H9 (cell line): Measurements from ENCODE around the gene MRPL2. TPM values are rescaled to one million over a fixed set of nuclear protein-coding genes. Genes with fewer than 3 reads are reported as not detected.

Experiments used
- DNase-seq: peaks from one replicate; pipeline ENCODE4 v3.0.0-alpha.2; 2017
- H2AFZ ChIP-seq: one replicate; pipeline ENCODE4 v1.6.1; 2013; ENCODE audit warnings: mild to moderate bottlenecking, low read length, control low read depth, moderate library complexity
- H2AK5ac ChIP-seq: 2 replicates; pipeline ENCODE4 v1.6.1; 2013; ENCODE audit warnings: low read length, control low read depth, mixed read lengths; ENCODE audit not compliant: insufficient read length
- H2BK120ac ChIP-seq: one replicate; pipeline ENCODE4 v1.6.1; 2013; ENCODE audit warnings: low read depth, mild to moderate bottlenecking, low read length, control low read depth, inconsistent platforms; ENCODE audit not compliant: poor library complexity, severe bottlenecking
- H2BK12ac ChIP-seq: 2 replicates; pipeline ENCODE4 v1.6.1; 2013; ENCODE audit warnings: low read length, control low read depth, mixed read lengths, low read depth; ENCODE audit not compliant: insufficient read length
- H2BK15ac ChIP-seq: 2 replicates; pipeline ENCODE4 v1.6.1; 2013; ENCODE audit warnings: low read depth, low read length, control low read depth
- H2BK20ac ChIP-seq: one replicate; pipeline ENCODE4 v1.6.1; 2013; ENCODE audit warnings: low read depth, mild to moderate bottlenecking, low read length, control low read depth, inconsistent platforms; ENCODE audit not compliant: poor library complexity, severe bottlenecking
- H2BK5ac ChIP-seq: 2 replicates; pipeline ENCODE4 v1.6.1; 2013; ENCODE audit warnings: low read length, control low read depth, mixed read lengths; ENCODE audit not compliant: insufficient read length
- H3K14ac ChIP-seq: 2 replicates; pipeline ENCODE4 v1.6.1; 2013; ENCODE audit warnings: low read length, control low read depth; ENCODE audit not compliant: insufficient read depth
- H3K18ac ChIP-seq: 2 replicates; pipeline ENCODE4 v1.6.1; 2013; ENCODE audit warnings: low read depth, mild to moderate bottlenecking, mixed read lengths, low read length, control low read depth; ENCODE audit not compliant: insufficient read length
- H3K23ac ChIP-seq: 2 replicates; pipeline ENCODE4 v1.6.1; 2013; ENCODE audit warnings: low read length, control low read depth, mixed read lengths, low read depth; ENCODE audit not compliant: insufficient read length
- H3K23me2 ChIP-seq: 2 replicates; pipeline ENCODE4 v1.6.1; 2013; ENCODE audit warnings: low read depth, mild to moderate bottlenecking, mixed read lengths, low read length, control low read depth; ENCODE audit not compliant: insufficient read length, poor library complexity, severe bottlenecking
- H3K27ac ChIP-seq: 2 replicates; pipeline ENCODE4 v1.5.1; 2013; ENCODE audit warnings: low read length, control low read depth, mixed read lengths, low read depth; ENCODE audit not compliant: insufficient read length
- H3K27me3 ChIP-seq: 2 replicates; pipeline ENCODE4 v1.6.1; 2013; ENCODE audit warnings: low read length, control low read depth, inconsistent platforms; ENCODE audit not compliant: insufficient read depth
- H3K4ac ChIP-seq: 2 replicates; pipeline ENCODE4 v1.6.1; 2013; ENCODE audit warnings: low read depth, mild to moderate bottlenecking, control low read depth, inconsistent platforms, low read length, moderate library complexity
- H3K4me1 ChIP-seq: 2 replicates; pipeline ENCODE4 v1.6.1; 2013; ENCODE audit warnings: low read length, control low read depth, inconsistent platforms; ENCODE audit not compliant: insufficient read depth
- H3K4me2 ChIP-seq: 2 replicates; pipeline ENCODE4 v1.6.1; 2013; ENCODE audit warnings: low read length, control low read depth, mixed read lengths; ENCODE audit not compliant: insufficient read length, insufficient read depth
- H3K56ac ChIP-seq: 2 replicates; pipeline ENCODE4 v1.6.1; 2013; ENCODE audit warnings: low read depth, mild to moderate bottlenecking, mixed read lengths, low read length, control low read depth; ENCODE audit not compliant: insufficient read length
- H3K79me1 ChIP-seq: 2 replicates; pipeline ENCODE4 v1.6.1; 2013; ENCODE audit warnings: low read depth, mild to moderate bottlenecking, moderate library complexity, low read length, control low read depth, inconsistent platforms; ENCODE audit not compliant: insufficient read depth, poor library complexity, severe bottlenecking
- H3K79me2 ChIP-seq: 2 replicates; pipeline ENCODE4 v1.6.1; 2013; ENCODE audit warnings: low read length, control low read depth, inconsistent platforms; ENCODE audit not compliant: insufficient read depth
- H3K9ac ChIP-seq: 2 replicates; pipeline ENCODE4 v1.6.1; 2013; ENCODE audit warnings: low read length, control low read depth, mixed read lengths; ENCODE audit not compliant: insufficient read length; ENCODE audit errors: extremely low read depth
- H3K9me3 ChIP-seq: one replicate; pipeline ENCODE4 v1.6.1; 2013; ENCODE audit warnings: low read depth, low read length, inconsistent platforms; ENCODE audit not compliant: control insufficient read depth
- H3T11ph ChIP-seq: one replicate; pipeline ENCODE4 v1.6.1; 2013; ENCODE audit warnings: mild to moderate bottlenecking, low read length, control low read depth, inconsistent platforms
- H4K20me1 ChIP-seq: one replicate; pipeline ENCODE4 v1.6.1; 2013; ENCODE audit not compliant: control insufficient read depth, insufficient read length, insufficient read depth
- H4K5ac ChIP-seq: 2 replicates; pipeline ENCODE4 v1.6.1; 2013; ENCODE audit warnings: low read depth, mild to moderate bottlenecking, mixed read lengths, low read length, control low read depth; ENCODE audit not compliant: insufficient read length
- H4K8ac ChIP-seq: replicated peaks from 2 replicates; pipeline ENCODE4 v1.6.1; 2013; ENCODE audit warnings: low read length, control low read depth, mixed read lengths, low read depth; ENCODE audit not compliant: insufficient read length
- H4K91ac ChIP-seq: 2 replicates; pipeline ENCODE4 v1.6.1; 2013; ENCODE audit warnings: low read depth, mild to moderate bottlenecking, moderate library complexity, mixed read lengths, low read length, control low read depth; ENCODE audit not compliant: insufficient read length
- H3K27ac Mint-ChIP-seq, 3 experiments: 2 replicates in 2 of 3; 3 replicates in 1 of 3; pipeline ENCODE4 v1.8.0; 2020 to 2021; ENCODE audit warnings: mixed read lengths in 3 of 3, mild to moderate bottlenecking in 1 of 3, moderate library complexity in 1 of 3
- H3K27me3 Mint-ChIP-seq: 2 replicates; pipeline ENCODE4 v1.8.0; 2021; ENCODE audit warnings: low read depth, mild to moderate bottlenecking, moderate library complexity, mixed read lengths
- H3K36me3 Mint-ChIP-seq, 3 experiments: 2 replicates in 2 of 3; 3 replicates in 1 of 3; pipeline ENCODE4 v1.8.0; 2020 to 2021; ENCODE audit warnings: low read depth in 3 of 3, mixed read lengths in 3 of 3; ENCODE audit not compliant: insufficient read depth in 1 of 3
- H3K4me1 Mint-ChIP-seq, 2 experiments: 2 replicates each; pipeline ENCODE4 v1.8.0; 2020; ENCODE audit warnings: mixed read lengths in 2 of 2
- H3K4me3 Mint-ChIP-seq, 2 experiments: 2 replicates in 1 of 2; 3 replicates in 1 of 2; pipeline ENCODE4 v1.8.0; 2020 to 2021; ENCODE audit warnings: mild to moderate bottlenecking in 2 of 2, mixed read lengths in 2 of 2, moderate library complexity in 1 of 2
- H3K9me3 Mint-ChIP-seq, 2 experiments: 2 replicates in 1 of 2; 3 replicates in 1 of 2; pipeline ENCODE4 v1.8.0; 2020; ENCODE audit warnings: mild to moderate bottlenecking in 2 of 2, mixed read lengths in 2 of 2, moderate library complexity in 1 of 2
- CTCF ChIP-seq: fragments of 200-600 bp; sonication (generic); conservative IDR thresholded peaks from 3 replicates; pipeline ENCODE4 v1.8.0; 2021; ENCODE audit warnings: antibody characterized with exemption, mild to moderate bottlenecking
- WGBS: extraction: QIAGEN DNeasy Blood & Tissue Kit; methylation state at CpG from one replicate; pipeline ENCODE4 v1.1.7; 2013; ENCODE audit warnings: missing lambda C conversion rate, low lambda C conversion rate, mixed read lengths; ENCODE audit not compliant: insufficient read length; ENCODE audit errors: extremely low coverage; 5-methylcytosine and 5-hydroxymethylcytosine counted together
- total RNA-seq: library from RNA; stranded (reverse); gene quantifications from 2 replicates; pipeline ENCODE4 v1.2.1, GENCODE V29; 2021

Gene MRPL2
- total RNA-seq, 1 experiment from 2014 or later: 74.4 TPM

GRCh38 chr6:43033496-43034189 is 25.6 kb downstream of the MRPL2 start:
- Mint-ChIP-seq H3K27ac (no peak overlapping the region), H3K27me3 (no peaks in the 10 kb centered on the region; the same call in none of the 2 replicates), H3K4me1 (no peaks in the 10 kb centered on the region), H3K4me3 (no peak overlapping the region), H3K36me3 (peaks cover 41 to 90% (median 70%) of the 10 kb centered on the region in 3 experiments; a peak in 6 of 7 replicates), H3K9me3 (no peaks in the 10 kb centered on the region)
- no peak overlapping the region for H2BK120ac ChIP-seq
- no peak overlapping the region for H3K9ac ChIP-seq
- H3K14ac ChIP-seq: no peak overlapping the region
- no peak for DNase-seq
- H3K23ac ChIP-seq: no peak overlapping the region
- H2BK20ac ChIP-seq: no peak overlapping the region
- H2BK5ac ChIP-seq: no peak overlapping the region
- H3K79me1 ChIP-seq: no peaks in the 10 kb centered on the region
- H3K79me2 ChIP-seq: no peaks in the 10 kb centered on the region
- H3K56ac ChIP-seq: no peak overlapping the region
- no peak overlapping the region for H3K18ac ChIP-seq
- no CpG with 5 or more reads among the region's 2 CpGs for WGBS
- no peak overlapping the region for H3K27ac ChIP-seq
- H3K9me3 ChIP-seq: no peaks in the 10 kb centered on the region
- no peak overlapping the region for H3T11ph ChIP-seq
- no peak overlapping the region for H4K5ac ChIP-seq
- no peak overlapping the region for H3K4me2 ChIP-seq
- no peak overlapping the region for H4K91ac ChIP-seq
- H2BK12ac ChIP-seq: no peak overlapping the region
- no peak overlapping the region for H2AFZ ChIP-seq
- H3K23me2 ChIP-seq: no peaks in the 10 kb centered on the region
- H2AK5ac ChIP-seq: no peak overlapping the region
- H4K20me1 ChIP-seq: no peaks in the 10 kb centered on the region
- no peaks in the 10 kb centered on the region for H3K27me3 ChIP-seq
- no peak for TF ChIP-seq CTCF
- H3K4ac ChIP-seq: no peak overlapping the region
- no peak overlapping the region for H4K8ac ChIP-seq
- H3K4me1 ChIP-seq: no peaks in the 10 kb centered on the region
- no peak overlapping the region for H2BK15ac ChIP-seq
